Measurements from ENCODE around the gene INPP5J.
"Not testable (repeated sequence)": the region's sequence is repeated elsewhere in the genome, so short reads cannot be mapped to it uniquely, and the experiment has no call there.

The INPP5J gene

GRCh38 chr22:31122532-31123291 lies at the start of gene INPP5J:
INPP5J (plus strand) TSS chr22:31122966; CDS start chr22:31123015, 49 bp downstream.
- H3K9ac ChIP-seq, result no peak within 1 kb of the TSS
- no peak within 1 kb of the TSS for H3K4me2 ChIP-seq
- H4K20me1 ChIP-seq (ENCODE audit: insufficient read depth), result no peaks in the 10 kb centered on the region
- no peak within 1 kb of the TSS for H3K27ac ChIP-seq
- no peaks in the 10 kb centered on the region for H3K79me2 ChIP-seq (ENCODE audit: insufficient read depth, low read depth)
- no peak within 1 kb of the TSS for H2AFZ ChIP-seq (ENCODE audit: low read depth)
- H3K36me3 ChIP-seq (ENCODE audit: insufficient read depth), result no peaks in the 10 kb centered on the region
- H3K4me1 ChIP-seq (ENCODE audit: low read depth, poor library complexity, severe bottlenecking), result no peaks in the 10 kb centered on the region
- H3K27me3 ChIP-seq (ENCODE audit: insufficient read depth, low read depth), result peaks cover 4% of the 10 kb centered on the region; the same call in 1 of the 2 replicates
- no peak within 1 kb of the TSS for H3K4me3 ChIP-seq (IDR thresholded peaks at IDR 0.05; ENCODE audit: insufficient read depth, low read depth, low read length)
- TF ChIP-seq CTCF (conservative IDR thresholded peaks at IDR 0.05; ENCODE audit: low read depth, low read length), result no peak

GRCh38 chr22:31073125-31073524 lies 49.6 kb upstream of the INPP5J start:
- H4K20me1 ChIP-seq (ENCODE audit: insufficient read depth); H3K79me2 ChIP-seq (ENCODE audit: insufficient read depth, low read depth); H3K4me3 ChIP-seq (IDR thresholded peaks at IDR 0.05; ENCODE audit: insufficient read depth, low read depth, low read length); H3K4me2 ChIP-seq; H3K27me3 ChIP-seq (ENCODE audit: insufficient read depth, low read depth); H3K27ac ChIP-seq; H3K9ac ChIP-seq; H2AFZ ChIP-seq (ENCODE audit: low read depth); H3K36me3 ChIP-seq (ENCODE audit: insufficient read depth); H3K4me1 ChIP-seq (ENCODE audit: low read depth, poor library complexity, severe bottlenecking): not testable (repeated sequence)

- H3K27me3 ChIP-seq (ENCODE audit: insufficient read depth, low read depth); H3K4me2 ChIP-seq; H3K36me3 ChIP-seq (ENCODE audit: insufficient read depth); H3K27ac ChIP-seq; H3K79me2 ChIP-seq (ENCODE audit: insufficient read depth, low read depth); H3K4me1 ChIP-seq (ENCODE audit: low read depth, poor library complexity, severe bottlenecking); H3K9ac ChIP-seq; H2AFZ ChIP-seq (ENCODE audit: low read depth); H4K20me1 ChIP-seq (ENCODE audit: insufficient read depth); H3K4me3 ChIP-seq (IDR thresholded peaks at IDR 0.05; ENCODE audit: insufficient read depth, low read depth, low read length): not testable (repeated sequence)
Measured at GRCh38 chr22:31073545-31074145, 49.1 kb upstream of the INPP5J start.

- Histone ChIP-seq H3K9ac (no peak overlapping the region), H3K36me3 (ENCODE audit: insufficient read depth) (no peaks in the 10 kb centered on the region), H3K79me2 (ENCODE audit: insufficient read depth, low read depth) (no peaks in the 10 kb centered on the region), H3K27me3 (ENCODE audit: insufficient read depth, low read depth) (no peaks in the 10 kb centered on the region), H3K4me3 (IDR thresholded peaks at IDR 0.05; ENCODE audit: insufficient read depth, low read depth, low read length) (no peak overlapping the region), H3K27ac (no peak overlapping the region), H3K4me1 (ENCODE audit: low read depth, poor library complexity, severe bottlenecking) (peaks cover 3% of the 10 kb centered on the region), H4K20me1 (ENCODE audit: insufficient read depth) (no peaks in the 10 kb centered on the region), H3K4me2 (no peak overlapping the region), H2AFZ (ENCODE audit: low read depth) (no peak overlapping the region)
- no peak for TF ChIP-seq CTCF (conservative IDR thresholded peaks at IDR 0.05; ENCODE audit: low read depth, low read length)
Measured at GRCh38 chr22:31075961-31076360, 46.8 kb upstream of the INPP5J start.

GRCh38 chr22:31077681-31078080 lies 45.1 kb upstream of the INPP5J start:
- H3K27ac ChIP-seq, result no peak overlapping the region
- no peak overlapping the region for H3K4me3 ChIP-seq (IDR thresholded peaks at IDR 0.05; ENCODE audit: insufficient read depth, low read depth, low read length)
- no peak overlapping the region for H3K9ac ChIP-seq
- H2AFZ ChIP-seq (ENCODE audit: low read depth), result no peak overlapping the region
- no peak overlapping the region for H3K4me2 ChIP-seq
- TF ChIP-seq CTCF (conservative IDR thresholded peaks at IDR 0.05; ENCODE audit: low read depth, low read length), result no peak
- no peaks in the 10 kb centered on the region for H3K79me2 ChIP-seq (ENCODE audit: insufficient read depth, low read depth)
- H3K4me1 ChIP-seq (ENCODE audit: low read depth, poor library complexity, severe bottlenecking), result peaks cover 15% of the 10 kb centered on the region
- H3K27me3 ChIP-seq (ENCODE audit: insufficient read depth, low read depth), result no peaks in the 10 kb centered on the region
- no peaks in the 10 kb centered on the region for H3K36me3 ChIP-seq (ENCODE audit: insufficient read depth)
- no peaks in the 10 kb centered on the region for H4K20me1 ChIP-seq (ENCODE audit: insufficient read depth)

- not testable (repeated sequence) for H4K20me1 ChIP-seq (ENCODE audit: insufficient read depth); H3K36me3 ChIP-seq (ENCODE audit: insufficient read depth); H3K4me2 ChIP-seq; H3K27ac ChIP-seq; H3K9ac ChIP-seq; H3K79me2 ChIP-seq (ENCODE audit: insufficient read depth, low read depth); H3K27me3 ChIP-seq (ENCODE audit: insufficient read depth, low read depth); H3K4me3 ChIP-seq (IDR thresholded peaks at IDR 0.05; ENCODE audit: insufficient read depth, low read depth, low read length); H2AFZ ChIP-seq (ENCODE audit: low read depth)
- H3K4me1 ChIP-seq (ENCODE audit: low read depth, poor library complexity, severe bottlenecking), result peaks cover 22% of the 10 kb centered on the region
Measured at GRCh38 chr22:31078389-31078788, 44.4 kb upstream of the INPP5J start.
